Nephron (organoid): ENCODE results near the gene TP53TG3.
"Not testable (repeated sequence)": the region's sequence is repeated elsewhere in the genome, so short reads cannot be mapped to it uniquely, and the experiment has no call there.

ENCODE experiments used
- H3K27ac Mint-ChIP-seq, 3 experiments: 2 replicates each; pipeline ENCODE4 v1.8.0; 2020; ENCODE audit warnings: mixed read lengths in 3 of 3, mild to moderate bottlenecking in 2 of 3, moderate library complexity in 1 of 3
- H3K27me3 Mint-ChIP-seq: 2 replicates; pipeline ENCODE4 v1.8.0; 2021; ENCODE audit warnings: low read depth, mild to moderate bottlenecking, moderate library complexity, mixed read lengths
- H3K36me3 Mint-ChIP-seq: 2 replicates; pipeline ENCODE4 v1.8.0; 2020; ENCODE audit warnings: low read depth, mixed read lengths
- H3K4me1 Mint-ChIP-seq: 2 replicates; pipeline ENCODE4 v1.8.0; 2020; ENCODE audit warnings: mixed read lengths
- H3K4me3 Mint-ChIP-seq, 3 experiments: 2 replicates each; pipeline ENCODE4 v1.8.0; 2020; ENCODE audit warnings: mild to moderate bottlenecking in 3 of 3, mixed read lengths in 3 of 3, moderate library complexity in 2 of 3
- H3K9me3 Mint-ChIP-seq: 2 replicates; pipeline ENCODE4 v1.8.0; 2020; ENCODE audit warnings: mixed read lengths

Gene TP53TG3, protein sequence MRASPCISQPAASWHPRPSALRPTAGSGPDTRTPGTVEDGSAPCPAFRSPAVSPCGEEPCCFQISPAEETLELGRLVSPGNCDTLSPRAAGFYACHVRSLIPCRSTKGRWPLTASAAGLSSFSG

DNA sequence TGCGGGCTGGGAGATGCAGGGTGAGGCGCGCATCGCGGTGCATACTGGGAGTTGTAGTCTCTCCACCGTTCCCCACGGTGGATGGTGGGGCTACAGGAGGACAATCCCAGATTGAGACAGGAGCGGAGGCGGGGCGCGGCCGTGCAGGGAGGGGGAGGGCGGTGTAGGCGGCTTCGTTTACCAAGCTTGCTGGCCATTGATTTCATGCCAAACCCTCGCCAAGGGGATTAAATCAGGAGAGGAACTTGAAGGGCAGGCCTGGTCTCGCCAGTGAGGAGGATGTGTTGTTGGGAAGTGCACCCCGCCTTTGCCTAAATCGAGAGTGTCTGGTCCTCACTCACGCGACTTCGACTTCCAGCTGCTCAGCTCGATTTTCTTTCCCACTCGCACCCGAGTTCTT, at the start of gene TP53TG3:
Gene TP53TG3, minus strand, starts transcription at position 101 of the 400 bp plus-strand sequence. Its CDS starts 68 bp downstream, at position 33.
- H3K4me1 Mint-ChIP-seq, H3K9me3 Mint-ChIP-seq, H3K27me3 Mint-ChIP-seq, H3K27ac Mint-ChIP-seq, H3K36me3 Mint-ChIP-seq, H3K4me3 Mint-ChIP-seq: not testable (repeated sequence)

DNA sequence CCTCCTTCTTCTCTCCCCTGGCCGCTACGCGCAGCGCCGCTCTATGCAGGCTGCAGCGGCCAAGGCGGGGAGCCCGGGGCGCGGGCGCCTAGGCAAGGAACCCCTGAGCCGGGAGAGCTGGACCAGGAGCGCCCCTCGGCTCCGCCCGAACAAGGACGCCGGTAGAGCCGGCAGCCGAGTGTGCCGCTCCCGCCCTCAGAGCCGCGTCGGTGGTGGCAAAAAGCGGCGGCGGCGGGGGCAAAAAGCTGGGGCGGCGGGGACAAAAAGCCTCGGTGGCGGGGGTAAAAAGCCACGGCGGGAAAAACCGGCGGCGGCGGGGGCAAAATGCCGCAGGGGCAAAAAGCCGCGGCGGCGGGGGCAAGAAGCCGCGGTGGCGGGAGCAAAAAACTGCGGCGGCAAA, 25.1 kb downstream of the TP53TG3 start:
- not testable (repeated sequence) for H3K36me3 Mint-ChIP-seq, H3K9me3 Mint-ChIP-seq, H3K4me3 Mint-ChIP-seq, H3K27ac Mint-ChIP-seq, H3K27me3 Mint-ChIP-seq, H3K4me1 Mint-ChIP-seq

DNA sequence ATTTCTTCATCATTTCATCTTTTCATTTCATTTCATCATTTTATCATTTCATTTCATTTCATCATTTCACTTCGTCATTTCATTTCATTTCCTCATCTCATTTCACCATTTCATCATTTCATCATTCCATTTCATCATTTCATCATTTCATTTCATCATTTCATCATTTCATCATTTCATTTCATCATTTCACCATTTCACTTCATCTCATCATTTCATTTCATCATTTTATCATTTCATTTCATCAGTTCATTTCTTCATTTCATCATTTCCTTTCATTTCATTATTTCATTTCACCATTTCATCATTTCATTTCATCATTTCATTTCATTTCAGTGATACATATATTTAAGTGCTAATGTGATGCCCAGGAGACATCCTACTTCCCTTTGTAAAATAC, 28.4 kb downstream of the TP53TG3 start:
- H3K36me3 Mint-ChIP-seq: peaks cover 16% of the 10 kb centered on the region
- not testable (repeated sequence) for H3K27ac Mint-ChIP-seq

DNA sequence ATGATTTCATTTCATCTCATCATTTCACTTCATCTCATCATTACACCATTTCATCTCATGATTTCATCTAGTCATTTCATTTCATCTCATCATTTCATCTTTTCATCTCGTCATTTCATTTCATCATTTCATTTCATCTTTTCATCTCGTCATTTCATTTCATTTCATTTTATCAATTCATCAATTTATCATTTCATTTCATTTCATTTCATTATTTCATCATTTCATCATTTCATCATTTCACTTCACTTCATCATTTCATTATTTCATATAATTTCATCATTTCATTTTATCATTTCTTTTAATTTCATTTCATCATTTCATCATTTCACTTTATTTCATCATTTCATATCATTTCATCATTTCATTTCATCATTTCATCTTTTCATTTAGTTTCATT, 29.2 kb downstream of the TP53TG3 start:
- H3K4me1 Mint-ChIP-seq, H3K27me3 Mint-ChIP-seq, H3K4me3 Mint-ChIP-seq, H3K27ac Mint-ChIP-seq: not testable (repeated sequence)
- Mint-ChIP-seq H3K36me3 (peaks cover 16% of the 10 kb centered on the region), H3K9me3 (peaks cover 15% of the 10 kb centered on the region)

More for the DNA sequence above, 28.4 kb downstream of the TP53TG3 start:
- peaks cover 15% of the 10 kb centered on the region for H3K9me3 Mint-ChIP-seq
- not testable (repeated sequence) for H3K4me3 Mint-ChIP-seq, H3K4me1 Mint-ChIP-seq, H3K27me3 Mint-ChIP-seq

DNA sequence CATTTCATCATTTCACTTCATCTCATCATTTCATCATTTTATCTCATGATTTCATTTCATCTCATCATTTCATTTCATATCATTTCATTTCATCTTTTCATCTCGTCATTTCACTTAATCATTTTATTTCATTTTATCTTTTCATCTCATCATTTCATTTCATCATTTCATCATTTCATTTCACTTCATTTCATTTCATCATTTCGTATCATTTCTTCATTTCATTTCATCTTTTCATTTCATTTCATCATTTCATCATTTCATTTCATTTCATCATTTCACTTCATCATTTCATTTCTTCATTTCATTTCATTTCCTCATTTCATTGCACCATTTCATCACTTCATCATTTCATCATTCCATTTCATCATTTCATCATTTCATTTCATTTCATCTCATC, 29.8 kb downstream of the TP53TG3 start:
- Mint-ChIP-seq H3K9me3 (peaks cover 15% of the 10 kb centered on the region), H3K36me3 (peaks cover 16% of the 10 kb centered on the region)
- H3K27me3 Mint-ChIP-seq, H3K4me1 Mint-ChIP-seq, H3K4me3 Mint-ChIP-seq, H3K27ac Mint-ChIP-seq: not testable (repeated sequence)

DNA sequence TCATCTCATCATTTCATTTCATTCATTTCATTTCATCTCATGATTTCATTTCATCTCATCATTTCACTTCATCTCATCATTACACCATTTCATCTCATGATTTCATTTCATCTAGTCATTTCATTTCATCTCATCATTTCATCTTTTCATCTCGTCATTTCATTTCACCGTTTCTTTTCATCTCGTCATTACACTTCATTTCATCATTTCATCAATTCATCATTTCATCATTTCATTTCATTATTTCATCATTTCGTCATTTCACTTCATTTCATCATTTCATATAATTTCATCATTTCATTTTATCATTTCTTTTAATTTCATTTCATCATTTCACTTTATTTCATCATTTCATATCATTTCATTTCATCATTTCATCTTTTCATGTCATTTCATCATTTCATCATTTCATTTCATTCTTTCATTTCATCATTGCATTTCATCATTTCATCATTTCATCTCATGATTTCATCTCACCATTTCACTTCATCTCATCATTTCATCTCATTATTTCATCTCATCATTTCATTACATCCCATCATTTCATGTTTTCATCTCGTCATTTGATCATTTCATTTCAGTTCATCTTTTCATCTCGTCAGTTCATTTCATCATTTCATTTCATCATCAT, 30.6 kb downstream of the TP53TG3 start:
- H3K9me3 Mint-ChIP-seq: peaks cover 15% of the 10 kb centered on the region
- H3K4me3 Mint-ChIP-seq, H3K4me1 Mint-ChIP-seq, H3K27ac Mint-ChIP-seq, H3K27me3 Mint-ChIP-seq: not testable (repeated sequence)
- H3K36me3 Mint-ChIP-seq: peaks cover 16% of the 10 kb centered on the region

DNA sequence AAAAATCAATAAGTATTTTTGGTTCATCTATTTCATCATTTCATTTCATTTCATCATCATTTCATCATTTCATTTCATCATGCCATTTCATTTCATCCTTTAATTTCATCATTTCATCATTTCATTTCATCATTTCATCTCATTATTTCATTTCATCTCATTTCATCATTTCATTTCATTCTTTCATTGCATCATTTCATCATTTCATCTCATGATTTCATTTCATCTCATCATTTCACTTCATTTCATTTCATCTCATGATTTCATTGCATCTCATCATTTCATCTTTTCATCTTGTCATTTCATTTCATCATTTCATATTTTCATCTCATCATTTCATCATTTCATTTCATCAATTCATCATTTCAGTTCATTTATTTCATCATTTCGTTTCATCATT, 31.2 kb downstream of the TP53TG3 start:
- not testable (repeated sequence) for H3K27me3 Mint-ChIP-seq, H3K4me3 Mint-ChIP-seq, H3K4me1 Mint-ChIP-seq, H3K27ac Mint-ChIP-seq
- H3K9me3 Mint-ChIP-seq: peaks cover 15% of the 10 kb centered on the region
- peaks cover 16% of the 10 kb centered on the region for H3K36me3 Mint-ChIP-seq

DNA sequence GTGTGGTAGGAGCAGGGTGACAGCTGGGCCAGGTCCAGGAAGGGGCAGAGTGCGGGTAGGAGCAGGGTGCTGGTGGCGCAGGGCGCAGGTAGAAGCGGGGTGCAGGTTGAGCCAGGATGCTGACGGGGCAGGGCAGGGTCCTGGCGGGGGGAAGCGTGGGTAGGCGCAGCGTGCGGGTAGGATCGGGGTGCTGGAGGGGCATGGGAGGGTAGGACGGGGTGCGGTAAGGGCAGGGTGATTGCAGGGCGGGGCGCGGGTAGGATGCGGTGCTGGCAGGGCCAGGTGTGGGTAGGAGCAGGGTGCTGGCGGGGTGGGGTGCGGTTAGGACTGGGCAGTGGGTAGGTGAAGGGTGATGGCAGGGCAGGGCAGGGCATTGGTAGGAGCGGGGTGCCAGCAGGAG, 38.4 kb downstream of the TP53TG3 start:
- not testable (repeated sequence) for H3K36me3 Mint-ChIP-seq, H3K4me1 Mint-ChIP-seq, H3K9me3 Mint-ChIP-seq, H3K4me3 Mint-ChIP-seq, H3K27me3 Mint-ChIP-seq, H3K27ac Mint-ChIP-seq

DNA sequence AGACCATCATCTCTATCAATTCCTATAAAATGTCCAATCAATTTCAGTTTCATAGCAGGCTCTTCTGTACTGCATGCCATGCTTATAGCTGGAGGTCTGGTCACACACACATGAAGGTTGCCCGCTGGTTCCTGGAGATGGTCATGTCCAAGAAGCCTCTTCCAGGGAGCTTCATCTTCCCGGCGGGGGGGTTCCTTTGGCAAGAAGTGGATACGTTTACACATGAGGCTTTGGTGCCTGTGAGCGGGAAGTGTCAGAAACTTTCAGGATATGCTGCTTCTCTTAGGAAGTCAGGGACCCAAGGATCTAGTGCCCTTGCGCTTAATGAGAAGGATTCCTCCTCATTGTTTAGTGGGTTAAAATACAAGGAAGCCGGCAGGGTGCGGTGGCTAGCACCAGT, 43.9 kb downstream of the TP53TG3 start:
- H3K27me3 Mint-ChIP-seq, H3K27ac Mint-ChIP-seq, H3K9me3 Mint-ChIP-seq, H3K4me1 Mint-ChIP-seq, H3K36me3 Mint-ChIP-seq, H3K4me3 Mint-ChIP-seq: not testable (repeated sequence)
